RWPE1 (cell line): Measurements from ENCODE around the gene DSCAML1.

Experiments used
- CTCF ChIA-PET: fragments of 350-600 bp; sonication (Branson Sonifier 250); formaldehyde crosslinking; extraction: SDS; loops from one replicate; lab custom pipeline; 2021; lab: Yijun Ruan, JAX
- POLR2A ChIA-PET: fragments of 400-600 bp; formaldehyde crosslinking; extraction: SDS; loops from one replicate; lab custom pipeline; 2020; ENCODE audit warnings: antibody characterized with exemption; ENCODE audit not compliant: low non-redundant PET; lab: Yijun Ruan, JAX
- DNase-seq: peaks from one replicate; pipeline ENCODE4 v3.0.0; 2012; ENCODE audit warnings: low spot score
- H3K27ac ChIP-seq: fragments of 450-650 bp; 2 replicates; pipeline ENCODE4 v1.5.1; 2017
- CTCF ChIP-seq: fragments of 450-650 bp; conservative IDR thresholded peaks from 2 replicates; pipeline ENCODE4 v1.5.1; 2017; ENCODE audit warnings: low read depth, mild to moderate bottlenecking

The DSCAML1 gene

GRCh38 chr11:117606790-117607189 is 190.2 kb downstream of the DSCAML1 start:
- no peak for TF ChIP-seq CTCF
- ChIA-PET POLR2A (no interaction called here), CTCF (no interaction called here)
- DNase-seq: no peak
- no peak overlapping the region for H3K27ac ChIP-seq

- no peak overlapping the region for H3K27ac ChIP-seq
- POLR2A ChIA-PET: no interaction called here
- CTCF ChIA-PET: no interaction called here
- DNase-seq: no peak
- TF ChIP-seq CTCF: no peak
These were observed 190.8 kb downstream of the DSCAML1 start for GRCh38 chr11:117606211-117606610.

- CTCF ChIA-PET: no interaction called here
These were observed 191.7 kb downstream of the DSCAML1 start for GRCh38 chr11:117605331-117605730.

GRCh38 chr11:117604336-117604995 is 192.6 kb downstream of the DSCAML1 start:
- ChIA-PET POLR2A (no interaction called here), CTCF (no interaction called here)
- TF ChIP-seq CTCF: no peak
- DNase-seq: no peak
- H3K27ac ChIP-seq: no peak overlapping the region

More at GRCh38 chr11:117605331-117605730, 191.7 kb downstream of the DSCAML1 start:
- no peak for DNase-seq
- no peak overlapping the region for H3K27ac ChIP-seq
- no peak for TF ChIP-seq CTCF
- POLR2A ChIA-PET: no interaction called here

GRCh38 chr11:117603932-117604331 is 193.1 kb downstream of the DSCAML1 start:
- POLR2A ChIA-PET: no interaction called here
- CTCF ChIA-PET: no interaction called here
- TF ChIP-seq CTCF: no peak
- DNase-seq: no peak
- H3K27ac ChIP-seq: no peak overlapping the region

- no peak overlapping the region for H3K27ac ChIP-seq
- POLR2A ChIA-PET: interaction anchor here (0.6 kb wide), 1 partner anchor 10 kb away, joined by 4 read pairs; no protein-coding TSS in a partner anchor
- CTCF ChIA-PET: interaction anchor here (1.4 kb wide), 1 partner anchor 175 kb away, joined by 4 read pairs; no protein-coding TSS in a partner anchor
- TF ChIP-seq CTCF: no peak
- DNase-seq: no peak
These were observed 195.9 kb downstream of the DSCAML1 start for GRCh38 chr11:117601006-117601708.
